GM21723 (cell line): ENCODE data around the gene ACBD6.

Experiments
- ATAC-seq: cut with Tn5 transposase; IDR thresholded peaks from one replicate; pipeline ENCODE4 v1.9.1; 2021; ENCODE audit warnings: mild to moderate bottlenecking, moderate library complexity; ENCODE audit not compliant: unreplicated experiment

Gene ACBD6

DNA sequence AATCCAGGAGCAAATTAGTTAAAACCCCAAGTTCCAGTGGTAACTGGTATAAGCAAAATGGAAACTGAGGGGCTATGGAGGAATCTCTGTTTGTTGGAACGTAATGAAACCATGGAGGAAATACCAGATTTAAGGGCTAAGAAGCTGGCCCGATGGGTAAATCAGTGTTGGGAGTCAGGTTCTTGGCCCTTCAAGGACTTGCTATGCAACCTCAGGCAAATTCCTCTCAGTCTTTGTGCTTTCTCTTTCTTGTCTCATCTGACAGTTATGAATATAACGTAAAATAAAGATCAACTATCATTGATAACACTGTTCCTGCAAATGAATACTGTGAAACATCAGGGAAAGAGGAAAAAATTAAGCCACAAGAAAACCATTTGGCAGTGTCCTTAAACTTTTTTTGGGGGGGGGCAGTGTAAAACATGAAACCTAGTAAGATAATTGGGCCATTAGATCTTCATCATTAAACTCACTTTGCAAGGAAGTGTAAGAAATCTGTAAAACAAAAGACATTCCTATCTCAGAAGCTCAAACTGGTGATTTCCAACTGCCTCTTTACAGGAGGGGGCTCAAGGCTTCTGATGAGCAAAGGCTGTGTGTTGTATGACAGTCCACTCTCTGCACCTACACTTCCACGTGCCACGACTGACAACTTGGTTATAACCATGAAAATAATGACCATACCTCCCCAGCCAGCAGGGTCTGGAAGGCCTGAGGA lies 224.7 kb downstream of the ACBD6 start:
- no peak for ATAC-seq

DNA sequence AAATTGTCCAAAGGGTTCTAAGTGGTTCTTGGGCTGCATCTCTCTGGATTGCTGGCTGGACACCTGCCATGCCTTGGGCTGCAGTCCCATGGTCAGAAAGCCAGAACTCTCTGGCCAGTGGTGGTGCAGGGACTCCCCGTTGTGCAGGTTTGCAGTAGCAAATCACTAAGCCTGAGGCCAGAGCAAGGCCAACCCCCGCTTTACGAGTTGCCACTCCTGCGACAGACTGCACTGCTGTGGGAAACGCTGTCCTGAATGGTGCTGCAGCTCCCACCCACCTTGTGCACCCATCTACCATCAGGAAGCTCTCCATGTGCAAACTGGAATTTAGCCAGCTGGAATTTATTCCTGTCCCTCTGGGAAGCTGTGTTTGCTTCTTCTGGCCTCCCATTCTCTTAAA lies 226.7 kb downstream of the ACBD6 start:
- no peak for ATAC-seq

DNA sequence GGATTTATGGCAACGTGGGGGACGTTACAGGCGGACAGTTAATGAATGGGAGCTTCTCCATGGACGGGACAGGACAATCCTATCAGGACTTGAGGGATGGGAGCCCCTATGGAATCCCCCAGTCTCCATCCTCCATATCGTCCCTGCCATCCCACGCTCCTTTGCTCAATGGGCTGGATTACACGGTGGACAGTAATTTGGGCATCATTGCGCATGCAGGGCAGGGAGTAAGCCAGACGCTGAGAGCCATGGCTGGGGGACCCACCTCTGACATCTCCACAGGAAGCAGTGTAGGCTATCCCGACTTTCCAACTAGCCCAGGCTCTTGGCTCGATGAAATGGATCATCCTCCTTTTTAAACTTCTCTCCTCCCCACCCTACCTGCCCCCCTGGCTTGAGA lies 228.2 kb downstream of the ACBD6 start:
- ATAC-seq: no peak

DNA sequence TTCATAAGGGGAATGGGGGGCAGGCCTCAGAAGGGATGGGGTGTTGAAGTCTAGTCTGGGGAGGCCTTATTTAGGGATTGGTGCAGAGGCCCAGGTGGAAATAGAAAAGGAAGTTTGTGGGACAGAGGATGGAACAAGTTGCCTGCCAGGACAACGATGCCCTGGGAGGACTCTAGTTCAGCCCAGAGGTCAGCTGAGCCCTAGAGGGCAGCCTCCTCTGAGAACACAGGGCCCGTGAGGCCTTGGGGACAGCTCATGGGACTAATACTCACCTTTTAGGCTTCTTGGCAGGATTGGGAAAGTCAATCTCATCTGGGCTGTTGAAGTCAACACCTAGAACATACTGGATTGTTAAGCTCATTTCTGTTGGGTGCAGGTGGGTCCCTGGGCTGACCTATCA lies 229.3 kb downstream of the ACBD6 start:
- no peak for ATAC-seq

DNA sequence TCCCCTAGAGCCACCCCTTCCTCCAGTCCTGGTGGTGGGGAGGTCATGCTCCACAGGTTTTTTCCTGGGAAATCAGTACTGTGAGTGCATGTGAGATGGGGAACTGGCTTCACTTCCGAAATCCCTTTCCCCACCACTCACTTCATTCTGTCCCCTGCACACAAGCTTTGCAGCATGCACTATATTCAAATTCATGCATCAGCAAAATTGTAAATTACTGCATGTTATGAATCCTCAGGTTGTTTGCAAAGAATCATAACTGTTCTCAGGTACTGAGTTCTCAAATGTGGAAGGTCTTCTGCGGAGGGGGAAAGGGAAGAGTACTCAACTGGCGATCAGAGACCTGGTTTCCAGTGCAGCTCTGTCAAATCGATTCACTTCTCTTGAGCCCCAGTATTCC lies 230.0 kb downstream of the ACBD6 start:
- no peak for ATAC-seq

DNA sequence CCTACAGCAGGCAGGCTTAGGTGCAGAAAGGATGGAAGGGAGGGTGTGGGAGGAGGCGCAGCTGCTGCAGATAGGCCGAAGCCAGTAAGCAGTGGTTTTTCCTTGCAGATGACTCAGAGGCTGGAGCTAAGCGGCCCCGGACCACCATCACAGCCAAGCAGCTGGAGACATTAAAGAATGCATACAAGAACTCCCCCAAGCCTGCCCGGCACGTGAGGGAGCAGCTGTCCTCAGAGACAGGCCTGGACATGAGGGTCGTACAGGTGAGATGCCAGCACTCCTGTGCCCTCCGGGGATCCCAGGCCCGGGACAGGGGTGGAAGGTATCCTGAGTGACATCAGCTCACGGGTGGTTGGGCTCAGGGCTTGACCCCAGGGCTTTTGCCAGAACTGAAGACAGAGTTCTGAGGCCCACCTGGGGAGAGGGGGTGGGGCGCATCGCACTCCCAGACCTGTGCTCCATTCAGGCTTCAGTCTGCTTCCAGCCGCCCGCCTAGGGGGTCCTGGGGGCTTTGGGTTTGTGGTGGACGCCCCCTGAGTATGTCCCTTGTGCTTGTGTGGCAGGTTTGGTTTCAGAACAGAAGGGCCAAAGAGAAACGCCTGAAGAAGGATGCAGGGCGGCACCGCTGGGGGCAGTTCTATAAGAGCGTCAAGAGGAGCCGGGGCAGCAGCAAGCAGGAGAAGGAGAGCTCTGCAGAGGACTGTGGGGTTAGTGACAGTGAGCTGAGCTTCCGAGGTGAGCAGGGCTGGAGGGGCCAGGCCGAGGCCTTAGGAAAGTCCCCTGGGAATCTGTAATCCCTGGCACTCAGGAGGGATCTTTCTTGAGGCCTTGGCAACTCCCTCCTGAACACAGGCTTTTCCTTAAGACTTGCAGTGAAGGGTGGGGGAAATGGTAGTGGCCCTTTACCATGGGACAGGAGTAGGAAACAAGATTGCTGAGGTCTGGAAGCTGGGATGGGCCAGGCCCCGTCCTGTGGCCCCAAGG lies 230.8 kb downstream of the ACBD6 start:
- ATAC-seq: no peak

DNA sequence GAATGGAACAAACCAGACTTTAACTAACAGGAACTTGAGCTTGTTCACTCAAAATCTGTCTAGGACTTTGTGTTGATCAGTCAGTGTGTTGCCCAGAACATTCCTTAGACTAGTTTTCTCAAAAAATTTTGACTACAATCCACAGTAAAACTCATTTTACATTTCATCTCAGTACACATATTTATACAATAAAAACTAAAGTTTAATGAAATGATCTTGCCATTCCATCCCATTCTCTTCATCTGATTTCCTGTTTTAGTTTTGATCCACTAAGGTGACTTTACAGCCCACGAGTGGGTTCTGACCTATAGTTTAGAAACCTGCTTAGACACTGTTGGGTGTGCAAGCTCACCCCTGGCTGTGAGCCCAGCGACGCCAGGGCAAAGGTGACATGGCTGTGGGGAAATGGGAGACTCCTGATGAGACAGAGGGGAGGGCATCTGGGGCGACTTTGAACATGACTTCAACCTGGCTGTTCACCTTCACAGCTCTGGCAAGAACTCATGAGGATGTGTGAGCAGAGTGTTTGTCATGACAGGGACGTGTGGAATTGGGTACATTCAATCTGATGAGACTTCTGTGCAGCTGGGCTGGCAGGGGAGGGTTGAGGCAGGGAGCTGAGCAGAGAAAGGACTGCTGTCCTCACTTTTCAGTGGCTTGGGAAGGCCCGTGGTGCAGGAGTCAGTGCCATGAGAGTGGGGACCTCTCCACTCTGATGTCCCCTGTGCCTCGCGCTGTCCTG lies 231.7 kb downstream of the ACBD6 start:
- ATAC-seq: no peak

DNA sequence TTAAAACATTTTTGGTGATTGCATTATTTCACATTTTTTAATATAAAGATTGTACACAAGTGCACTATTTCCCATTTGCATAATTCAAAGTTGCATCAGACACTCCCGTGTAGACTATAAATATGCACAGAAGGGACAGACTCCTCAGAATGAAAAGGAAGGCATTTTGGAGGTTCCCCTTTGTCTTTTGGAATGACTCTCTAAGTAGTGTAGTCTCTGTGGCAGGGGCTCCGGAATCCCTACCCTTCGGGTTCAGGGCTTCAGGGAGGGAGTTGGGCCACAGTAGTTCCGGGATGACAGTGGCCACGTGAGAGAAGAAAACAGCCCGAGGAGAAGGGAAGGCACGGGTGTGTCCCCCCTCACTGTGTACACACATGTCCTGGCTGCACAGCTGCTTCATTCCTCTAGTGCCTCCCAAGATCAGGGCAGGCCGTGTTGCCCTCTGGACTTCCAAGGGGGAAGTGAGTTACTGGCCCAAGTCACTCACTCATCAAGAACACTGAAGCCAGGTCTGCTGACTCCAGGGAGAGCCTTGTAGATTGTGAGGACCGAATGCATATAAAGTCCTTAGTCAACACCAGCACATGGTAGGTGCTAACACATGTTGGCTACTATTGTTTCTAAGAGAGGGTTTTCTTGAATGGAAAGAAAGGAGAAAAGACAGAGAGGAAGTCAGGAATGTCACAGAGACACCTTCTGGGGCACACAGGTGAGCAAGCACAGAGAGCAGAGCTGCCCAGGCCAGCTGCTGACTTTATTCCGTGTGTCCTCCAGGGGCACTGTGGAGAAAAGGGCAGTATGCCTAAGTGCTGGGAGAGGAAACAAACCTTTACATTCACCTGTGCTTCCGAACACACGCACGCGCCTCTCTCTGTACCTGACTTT lies 232.5 kb downstream of the ACBD6 start:
- no peak for ATAC-seq

DNA sequence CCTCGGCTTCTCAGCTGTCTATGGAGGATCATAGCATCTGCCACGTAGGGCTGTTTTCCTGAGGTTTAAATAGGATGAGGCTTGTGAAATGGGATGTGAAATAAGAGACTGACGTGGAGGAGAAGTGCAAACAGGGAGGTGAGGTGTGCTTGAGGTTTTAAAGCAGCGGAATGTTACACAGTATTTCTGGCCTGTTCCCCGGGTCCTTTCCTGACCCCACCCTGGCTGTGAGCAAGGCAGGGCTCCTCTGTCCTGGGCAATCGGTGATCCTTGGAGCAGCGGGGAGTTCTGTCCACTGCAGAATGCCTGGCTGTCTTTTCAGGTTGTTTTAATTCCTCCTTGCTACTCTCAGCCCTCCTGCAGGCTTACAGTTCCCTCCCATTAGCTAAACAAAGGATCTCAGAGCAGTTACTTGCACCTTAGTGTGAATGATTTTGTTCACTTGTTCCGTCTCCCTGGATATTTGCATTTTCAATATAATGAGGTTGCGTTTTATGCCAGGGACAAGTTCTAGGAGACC lies 233.8 kb downstream of the ACBD6 start:
- no peak for ATAC-seq

DNA sequence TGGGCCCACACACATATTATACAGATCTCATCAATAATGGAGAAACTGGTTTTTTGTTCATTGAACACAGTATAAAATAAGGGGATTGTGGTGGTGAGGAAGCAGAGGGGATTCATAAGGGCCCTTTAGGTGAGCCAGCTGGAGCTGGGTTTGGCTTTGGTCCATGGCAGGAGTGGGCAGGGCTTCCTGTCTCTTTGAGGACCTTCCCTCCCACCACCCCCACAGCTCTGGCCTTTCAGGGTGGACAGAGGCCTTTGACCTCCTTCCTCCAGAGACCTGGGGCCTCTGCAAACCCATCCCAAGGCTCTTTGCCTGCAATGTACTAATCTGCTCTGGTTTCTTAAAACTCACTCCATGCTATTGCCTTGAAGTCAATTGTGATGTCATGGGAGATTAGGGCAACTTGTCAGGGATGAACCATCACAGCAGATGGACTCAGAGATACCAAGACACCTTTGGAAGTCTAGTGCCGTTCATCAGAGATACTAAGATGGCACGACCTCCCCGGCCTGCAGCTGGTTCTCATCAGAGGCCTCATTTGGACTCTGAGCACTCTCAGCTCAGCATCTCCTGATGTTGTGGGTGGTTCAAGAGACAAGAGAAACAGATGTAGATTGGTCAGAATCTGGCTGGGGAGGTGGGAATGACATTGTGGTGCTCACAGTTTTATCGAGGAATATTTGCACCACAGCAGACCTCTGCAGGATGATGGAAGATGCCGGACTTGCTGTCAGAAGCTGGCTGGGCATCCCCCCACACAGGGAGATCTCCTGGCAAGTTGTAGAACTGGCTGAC lies 234.4 kb downstream of the ACBD6 start:
- ATAC-seq: no peak

DNA sequence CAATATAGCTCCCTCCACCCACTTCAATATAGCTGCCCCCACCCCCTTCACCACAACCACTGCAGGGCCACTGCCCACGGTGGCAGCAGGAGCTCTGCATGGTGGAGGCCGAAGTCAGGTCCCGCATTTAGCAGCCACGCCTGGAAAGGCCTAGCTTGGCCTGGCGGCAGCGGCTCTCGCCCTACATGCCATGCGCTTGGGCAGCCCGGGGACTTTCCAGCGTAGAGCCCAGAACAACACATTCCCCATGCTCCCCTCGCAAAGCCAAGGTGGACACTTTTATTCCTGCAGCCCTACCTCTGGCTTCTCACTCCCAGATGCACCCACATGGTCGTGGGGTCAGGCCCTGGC lies 235.2 kb downstream of the ACBD6 start:
- ATAC-seq: no peak

DNA sequence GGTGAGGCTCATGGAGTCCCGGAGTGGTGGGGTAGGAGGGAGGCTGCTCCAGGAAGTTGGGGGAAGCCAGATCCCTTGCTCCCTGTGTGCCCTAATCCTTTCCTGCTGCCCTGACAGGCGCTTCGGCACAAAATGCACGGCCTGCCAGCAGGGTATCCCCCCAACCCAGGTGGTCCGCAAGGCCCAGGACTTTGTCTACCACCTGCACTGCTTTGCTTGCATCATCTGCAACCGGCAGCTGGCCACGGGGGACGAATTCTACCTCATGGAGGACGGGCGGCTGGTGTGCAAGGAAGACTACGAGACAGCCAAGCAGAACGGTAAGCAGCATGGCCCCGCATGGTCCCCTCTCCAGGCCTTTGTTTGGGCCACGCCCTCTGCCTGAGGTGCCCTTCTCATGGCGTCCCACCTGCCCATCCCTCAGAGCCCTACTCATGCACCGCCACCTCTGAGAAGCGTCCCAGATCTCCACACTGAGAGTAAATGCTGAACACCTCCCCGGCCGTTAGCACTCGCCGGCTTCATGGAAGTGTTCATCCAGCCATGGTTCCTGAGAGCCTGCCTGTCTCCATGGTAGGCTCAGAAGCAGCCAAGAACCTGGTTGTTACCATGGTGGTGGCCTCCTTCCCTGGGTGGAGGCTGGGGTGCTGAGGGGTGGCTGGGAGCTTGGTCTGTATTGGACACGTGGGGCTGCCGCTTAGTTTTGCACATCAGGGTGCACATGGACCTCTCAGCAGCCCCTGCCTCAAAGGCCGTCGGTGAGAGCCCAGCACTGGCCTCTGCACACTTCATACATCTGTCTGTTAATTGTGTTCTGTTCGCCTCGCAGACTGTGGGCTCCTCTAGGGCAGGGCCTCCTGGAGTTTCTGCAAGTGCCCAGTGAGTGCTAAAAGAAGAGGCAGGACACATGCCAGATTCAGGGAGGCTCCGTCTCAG lies 235.8 kb downstream of the ACBD6 start:
- ATAC-seq: no peak

DNA sequence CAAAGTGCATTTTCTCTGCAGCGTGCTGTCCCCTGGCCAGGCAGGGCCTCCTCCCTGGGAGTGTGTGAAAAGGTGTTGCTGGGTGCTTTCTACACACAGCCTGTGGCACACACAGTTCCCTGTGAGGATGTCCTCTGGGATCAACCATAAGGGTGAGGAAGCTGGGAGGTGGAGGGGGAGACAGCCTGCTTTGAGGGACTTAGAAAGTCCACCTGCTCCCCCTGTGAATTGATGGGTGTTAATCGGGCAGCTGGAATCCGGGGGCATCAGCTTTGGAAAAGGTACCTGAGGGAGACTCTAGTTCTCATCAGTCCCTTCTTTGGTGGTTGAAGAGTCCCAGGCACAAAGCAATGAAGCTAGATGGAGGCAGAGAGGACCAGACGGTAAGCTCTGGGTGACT lies 236.5 kb downstream of the ACBD6 start:
- ATAC-seq: no peak

DNA sequence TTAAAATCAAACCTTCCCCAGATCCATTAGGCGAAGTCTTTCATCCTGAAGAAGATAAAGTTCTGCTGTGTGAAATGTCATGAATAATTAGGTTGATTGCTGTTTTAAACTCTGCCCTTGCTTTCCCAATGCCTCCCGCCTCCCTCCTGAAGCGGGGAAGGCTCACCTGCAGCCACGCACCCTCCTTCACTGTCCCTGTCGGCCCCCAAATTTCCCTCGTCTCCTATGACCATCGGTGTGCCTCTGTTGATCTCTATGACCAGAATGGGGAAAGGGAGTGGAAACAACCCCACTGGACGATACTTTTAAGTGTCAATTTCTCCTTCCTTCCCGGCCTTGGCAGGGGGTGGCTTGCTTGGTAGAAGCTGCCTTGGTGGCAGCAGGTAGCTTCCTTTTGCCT lies 237.2 kb downstream of the ACBD6 start:
- no peak for ATAC-seq

DNA sequence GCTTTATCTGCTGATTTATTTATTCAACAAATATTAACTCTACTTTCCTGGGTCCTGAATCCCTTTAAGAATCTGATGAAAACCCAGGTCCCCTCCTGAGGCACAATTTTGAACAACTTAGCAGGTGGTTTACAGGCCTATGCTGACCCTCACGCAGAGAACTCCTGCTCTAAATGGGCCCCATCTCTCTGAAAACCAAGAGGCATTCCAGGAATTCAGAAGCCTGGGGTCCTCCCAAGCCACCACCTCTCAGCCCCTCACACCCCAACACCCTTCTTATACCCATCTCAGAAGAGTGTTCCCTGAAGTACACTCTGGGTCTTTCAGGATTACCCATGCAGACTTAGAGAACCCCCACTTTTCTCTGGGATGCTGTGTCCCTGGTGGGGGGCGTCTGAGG lies 237.8 kb downstream of the ACBD6 start:
- ATAC-seq: no peak

DNA sequence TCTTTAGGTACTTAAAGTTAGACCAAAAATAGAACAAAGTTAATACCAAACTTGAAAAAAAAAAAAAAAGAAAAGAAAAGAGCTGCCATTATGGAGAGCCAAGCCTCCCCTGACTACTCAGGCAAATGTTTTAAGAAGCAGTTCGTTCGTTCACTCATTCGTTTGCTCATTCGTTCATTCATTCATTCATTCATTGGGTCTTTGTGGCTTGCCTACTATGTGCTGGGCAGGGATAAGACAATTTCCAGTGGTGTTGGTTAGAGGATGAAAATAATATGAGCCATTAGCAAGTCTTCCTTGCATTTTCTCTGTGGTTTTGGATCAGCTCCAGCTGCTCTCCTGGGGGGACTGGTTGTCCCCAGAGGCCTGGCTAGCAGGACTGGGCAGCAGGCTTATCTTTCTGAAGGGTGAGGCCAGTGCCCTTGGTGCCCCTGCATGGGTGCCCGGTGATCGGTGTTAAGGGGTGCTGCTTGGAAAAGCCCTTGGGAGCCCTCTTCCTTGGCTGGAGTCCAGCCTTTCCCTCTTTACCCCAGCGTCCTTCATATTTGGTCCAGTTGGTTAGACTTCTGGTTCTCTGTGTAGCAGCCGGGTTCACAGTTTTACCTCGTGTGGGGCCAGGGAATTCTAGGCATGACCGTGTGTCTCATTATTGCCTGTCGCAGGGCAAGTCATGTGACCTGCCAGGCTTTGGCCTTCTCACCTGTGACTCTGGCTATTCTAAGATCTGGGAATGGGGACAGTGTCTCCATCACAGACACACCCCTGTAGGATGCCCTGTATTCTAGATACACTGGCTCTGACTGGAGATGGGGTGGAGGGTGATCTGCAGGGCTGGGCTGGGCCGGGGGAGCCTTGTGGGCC lies 239.5 kb downstream of the ACBD6 start:
- no peak for ATAC-seq

DNA sequence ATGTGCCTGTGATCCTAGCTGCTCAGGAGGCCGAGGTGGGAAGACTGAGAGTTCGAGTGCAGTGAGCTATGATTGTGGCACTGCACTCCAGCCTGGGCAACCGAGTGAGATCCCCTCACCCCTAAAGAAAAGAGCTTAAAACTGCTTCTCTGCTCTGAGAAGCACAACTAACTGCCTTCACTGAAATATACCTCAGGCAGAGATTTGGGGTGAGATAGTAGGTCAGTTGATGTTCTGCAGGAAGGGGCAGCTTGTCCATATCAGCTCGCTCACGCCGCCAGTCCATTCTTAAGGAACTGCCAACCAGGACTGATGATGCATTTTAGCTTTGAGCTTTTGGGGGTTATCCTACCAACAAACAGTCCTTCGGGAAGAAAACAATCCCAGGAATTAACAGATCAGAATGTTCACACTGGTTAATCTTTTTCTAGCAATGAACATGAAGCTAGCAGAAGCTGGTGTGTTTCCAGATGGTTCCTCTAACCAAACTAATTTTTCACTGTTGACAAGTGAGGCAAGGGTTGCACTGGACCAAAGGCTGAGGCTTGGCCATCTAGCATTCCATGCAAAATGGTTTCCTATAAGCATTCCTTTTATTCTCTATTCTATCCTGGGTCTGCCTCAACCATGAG lies 240.7 kb downstream of the ACBD6 start:
- ATAC-seq: no peak
